NOMO-1 treated with DMSO at 0.1 percent for 48 hours (cell line): ENCODE measurements around the gene UBR2.

ENCODE experiments used
- DNase-seq: peaks from one replicate; lab custom pipeline; 2025; ENCODE audit not compliant: unreplicated experiment; lab: John Stamatoyannopoulos, UW

The UBR2 gene

DNA sequence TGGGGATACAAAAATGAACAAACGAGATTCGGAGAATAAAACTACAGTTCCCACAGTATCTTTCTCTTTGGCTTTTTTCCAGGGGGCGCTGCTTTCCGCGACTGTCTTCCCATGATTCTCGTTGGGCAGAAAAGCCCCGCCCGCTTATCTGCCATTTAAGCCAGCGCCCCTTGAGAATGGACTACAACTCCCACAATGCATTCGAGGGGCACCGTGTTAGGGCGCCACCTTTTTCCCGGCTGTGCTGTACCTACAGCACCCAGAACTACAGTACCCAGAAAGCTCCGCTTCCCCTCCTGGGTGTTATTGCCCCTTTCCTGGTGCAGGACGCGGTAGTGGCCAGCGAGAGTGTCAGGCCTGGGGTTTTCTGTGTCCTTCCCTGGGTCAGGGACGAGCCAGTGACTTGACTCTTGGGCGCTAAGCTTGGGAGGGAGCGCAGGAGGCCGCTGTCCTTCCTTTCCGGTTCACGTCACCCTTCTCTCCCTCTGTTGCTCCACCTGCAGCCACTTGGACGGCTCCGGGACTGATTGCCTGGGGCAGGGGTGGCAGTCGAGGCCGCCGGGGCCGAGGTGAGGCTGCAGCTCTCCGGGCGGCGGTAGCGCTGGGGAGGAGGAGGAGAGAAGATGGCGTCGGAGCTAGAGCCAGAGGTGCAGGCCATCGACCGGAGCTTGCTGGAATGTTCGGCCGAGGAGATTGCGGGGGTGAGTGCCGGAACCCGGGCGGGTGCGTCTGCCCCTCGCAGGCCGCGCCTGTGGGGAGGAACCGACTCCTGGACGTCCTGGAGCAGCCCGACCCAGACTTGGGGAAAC is at the start of gene UBR2:
TSS of gene UBR2 (plus strand) at position 333 of the 809 bp plus-strand sequence. CDS start at position 624, 291 bp downstream.
- peak; percentile 99 for DNase-seq

GRCh38 chr6:42514745-42515144 is 49.1 kb upstream of the UBR2 start:
- peak; percentile 80 for DNase-seq

DNA sequence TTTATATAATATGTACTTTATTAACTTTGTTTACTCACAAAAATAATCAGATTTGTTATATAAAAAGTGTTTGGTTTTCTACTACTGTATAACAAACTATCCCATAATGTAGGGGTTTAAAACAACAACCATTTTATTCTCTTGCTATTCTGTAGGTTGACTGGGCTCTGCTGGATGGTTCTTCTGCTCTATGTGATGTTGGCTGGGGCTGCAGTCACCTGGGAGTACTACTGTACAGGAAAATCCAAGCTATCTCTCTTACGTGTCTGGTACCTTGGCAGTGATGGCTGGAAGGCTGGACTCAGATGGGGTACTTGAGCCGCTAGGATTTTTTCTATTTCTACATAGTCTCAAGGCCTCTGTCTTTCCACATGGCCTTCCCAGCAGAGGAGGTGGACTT is 44.0 kb upstream of the UBR2 start:
- no peak for DNase-seq

DNA sequence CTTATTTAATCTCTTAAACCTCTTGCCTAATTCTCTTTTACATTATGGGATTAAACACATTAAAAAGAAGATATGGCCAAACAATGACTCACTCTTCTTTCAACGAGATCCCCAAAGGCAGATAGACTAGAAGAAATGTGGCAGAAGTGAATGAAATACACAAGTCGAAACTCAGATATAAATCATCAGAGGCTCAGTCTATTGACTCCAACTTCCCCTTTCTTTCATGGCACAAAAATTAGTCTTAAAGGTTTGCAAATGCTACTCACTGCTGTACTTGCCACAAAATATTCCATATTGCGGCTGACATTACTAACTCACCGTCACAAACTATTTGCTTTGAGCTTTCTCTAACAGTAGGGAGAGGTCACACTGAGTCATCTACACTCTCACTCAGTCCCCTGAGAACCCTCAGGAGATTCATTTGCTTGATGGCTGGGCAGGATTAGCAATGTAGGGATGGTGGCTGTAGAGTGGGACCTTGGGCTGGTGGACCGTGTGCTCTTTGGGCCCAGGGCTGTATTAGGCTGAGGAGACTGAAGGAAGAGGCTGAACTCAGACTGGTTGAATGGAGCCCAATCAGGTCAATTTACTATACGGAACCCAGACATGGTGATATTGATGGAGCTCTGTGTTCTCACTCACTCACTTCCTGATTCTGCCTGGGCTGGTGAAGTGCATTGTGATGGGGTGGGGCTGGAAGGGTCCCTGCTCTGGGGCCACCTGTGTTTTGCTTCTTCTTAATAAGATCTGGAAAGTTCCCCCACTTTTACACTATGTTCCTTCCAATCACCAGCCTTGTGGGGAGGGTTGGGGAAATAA is 42.8 kb upstream of the UBR2 start:
- peak; percentile 96 for DNase-seq

DNA sequence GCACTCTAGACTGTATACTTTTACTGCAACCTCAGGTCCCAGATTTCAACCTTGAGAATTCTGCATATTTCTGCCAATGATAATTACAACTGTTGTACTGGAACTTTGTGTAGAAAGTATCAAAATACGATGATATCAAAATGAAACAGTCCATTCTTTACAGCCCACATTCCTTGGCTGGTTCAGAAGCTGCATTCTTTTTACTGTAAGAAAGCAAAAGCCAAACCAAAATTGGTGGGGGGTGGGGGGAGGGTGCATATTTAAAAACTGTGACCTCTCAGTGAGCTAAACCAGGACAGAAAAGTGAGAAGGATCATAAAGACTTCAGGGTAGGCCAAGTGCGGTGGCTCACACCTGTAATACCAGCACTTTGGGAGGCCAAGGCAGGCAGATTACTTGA is 41.8 kb upstream of the UBR2 start:
- no peak for DNase-seq

- DNase-seq, result no peak
Observed at GRCh38 chr6:42522942-42523814, 40.7 kb upstream of the UBR2 start.

DNA sequence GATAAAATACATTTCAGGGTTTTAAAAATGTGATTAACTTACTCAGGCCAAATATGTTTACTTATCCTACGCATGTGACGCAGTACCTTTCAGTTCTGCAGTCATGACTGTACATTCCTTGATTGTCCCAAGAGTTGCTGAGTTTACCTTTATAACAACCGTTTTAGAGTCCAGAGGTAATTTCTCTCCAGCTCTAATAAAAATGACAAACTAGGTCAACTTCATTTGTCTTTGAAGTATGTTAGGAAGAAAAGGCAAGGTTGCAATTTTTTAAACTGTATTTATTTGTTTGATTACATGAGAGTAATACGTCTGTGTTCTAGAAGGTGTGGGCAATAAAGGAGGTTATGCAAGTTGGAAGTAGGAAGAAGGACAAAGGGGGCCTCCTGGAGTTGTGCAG is 38.6 kb upstream of the UBR2 start:
- no peak for DNase-seq

DNA sequence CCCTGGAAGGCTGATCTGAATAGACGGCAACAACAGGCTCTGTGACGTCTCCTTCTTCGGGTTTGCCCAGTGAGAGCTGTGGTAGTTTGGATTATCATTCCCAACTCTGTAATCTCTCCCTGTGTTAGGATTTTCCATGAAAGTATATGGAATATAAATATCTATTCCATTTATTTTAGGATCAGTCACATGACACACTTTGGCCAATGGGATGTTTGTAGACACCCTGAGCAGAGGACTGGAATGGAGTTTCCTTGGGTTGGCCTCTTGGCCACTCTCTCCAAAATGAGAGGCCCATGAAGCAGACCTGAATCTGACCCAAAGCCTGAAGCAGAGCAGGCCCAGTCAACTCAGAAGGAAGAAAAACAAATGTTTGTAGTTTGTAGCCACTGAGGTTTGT is 37.2 kb upstream of the UBR2 start:
- DNase-seq, result no peak

DNA sequence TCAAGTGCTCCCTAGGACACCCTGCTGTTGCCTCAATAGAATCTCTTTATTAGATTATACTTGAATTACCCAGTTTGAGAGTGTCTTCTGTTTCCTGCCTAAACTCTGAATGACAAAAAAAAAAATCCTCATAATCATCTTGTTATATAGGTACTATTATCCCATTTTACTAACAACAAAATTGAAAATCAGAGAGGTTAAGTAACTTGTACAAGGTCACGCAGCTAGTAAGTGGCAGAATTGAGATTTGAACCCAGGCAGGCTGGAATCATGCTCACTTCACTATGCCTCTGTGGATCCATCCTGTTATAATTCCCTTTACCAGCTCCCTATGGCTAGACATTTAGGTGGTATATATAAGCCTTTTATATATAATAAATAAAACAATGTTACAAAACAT is 36.6 kb upstream of the UBR2 start:
- DNase-seq, result no peak

- DNase-seq, result peak; percentile 24
Observed at GRCh38 chr6:42530296-42530695, 33.5 kb upstream of the UBR2 start.

GRCh38 chr6:42530751-42531150 is 33.1 kb upstream of the UBR2 start:
- DNase-seq, result no peak

- DNase-seq, result peak; percentile 72
Observed at GRCh38 chr6:42532038-42532669, 31.7 kb upstream of the UBR2 start.

GRCh38 chr6:42533794-42534193 is 30.0 kb upstream of the UBR2 start:
- peak; percentile 68 for DNase-seq

GRCh38 chr6:42537536-42537935 is 26.3 kb upstream of the UBR2 start:
- no peak for DNase-seq

DNA sequence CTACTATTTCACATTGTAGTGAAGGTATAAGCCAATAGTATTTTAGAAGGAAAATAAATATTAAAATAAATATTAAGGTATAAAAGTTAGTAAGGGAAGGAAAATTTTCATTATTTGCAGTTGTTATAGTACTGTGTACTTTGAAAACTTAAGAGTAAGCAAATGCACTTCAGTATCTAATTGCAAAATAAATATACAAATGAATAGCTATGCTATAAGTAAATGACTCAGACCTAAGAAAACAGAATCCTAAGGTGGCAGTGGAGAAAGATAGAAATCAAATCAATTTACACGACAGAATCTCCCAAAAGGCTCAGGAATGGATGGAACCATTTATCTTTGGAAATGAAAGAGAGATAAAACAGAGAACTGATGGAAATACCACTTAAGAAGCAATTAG is 24.7 kb upstream of the UBR2 start:
- DNase-seq, result no peak

DNA sequence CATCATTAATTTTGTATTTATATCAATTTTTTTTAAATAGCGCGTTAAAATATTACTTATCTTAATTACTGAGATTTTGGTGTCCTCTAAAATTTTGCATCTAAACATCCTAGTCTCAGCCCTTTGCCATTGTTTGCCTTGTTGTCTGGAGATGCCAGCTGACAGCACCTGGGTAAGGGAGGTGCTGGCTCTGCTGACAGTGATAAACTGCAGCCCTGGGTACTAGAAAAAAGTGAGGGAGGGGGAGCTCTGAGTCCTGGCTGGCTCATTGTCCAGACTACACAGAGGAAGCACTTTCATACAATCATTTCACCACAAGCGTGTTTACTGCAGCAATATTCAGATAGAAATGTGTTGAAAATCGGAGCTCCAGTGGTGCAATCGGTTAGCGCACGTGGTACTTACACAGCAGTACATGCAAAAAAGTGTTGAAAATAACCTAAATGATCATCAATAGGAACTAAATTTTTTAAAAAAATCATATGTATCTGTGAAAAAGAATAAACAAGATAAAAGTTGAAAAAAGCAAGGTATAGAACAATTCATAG is 18.5 kb upstream of the UBR2 start:
- DNase-seq, result peak; percentile 95

DNA sequence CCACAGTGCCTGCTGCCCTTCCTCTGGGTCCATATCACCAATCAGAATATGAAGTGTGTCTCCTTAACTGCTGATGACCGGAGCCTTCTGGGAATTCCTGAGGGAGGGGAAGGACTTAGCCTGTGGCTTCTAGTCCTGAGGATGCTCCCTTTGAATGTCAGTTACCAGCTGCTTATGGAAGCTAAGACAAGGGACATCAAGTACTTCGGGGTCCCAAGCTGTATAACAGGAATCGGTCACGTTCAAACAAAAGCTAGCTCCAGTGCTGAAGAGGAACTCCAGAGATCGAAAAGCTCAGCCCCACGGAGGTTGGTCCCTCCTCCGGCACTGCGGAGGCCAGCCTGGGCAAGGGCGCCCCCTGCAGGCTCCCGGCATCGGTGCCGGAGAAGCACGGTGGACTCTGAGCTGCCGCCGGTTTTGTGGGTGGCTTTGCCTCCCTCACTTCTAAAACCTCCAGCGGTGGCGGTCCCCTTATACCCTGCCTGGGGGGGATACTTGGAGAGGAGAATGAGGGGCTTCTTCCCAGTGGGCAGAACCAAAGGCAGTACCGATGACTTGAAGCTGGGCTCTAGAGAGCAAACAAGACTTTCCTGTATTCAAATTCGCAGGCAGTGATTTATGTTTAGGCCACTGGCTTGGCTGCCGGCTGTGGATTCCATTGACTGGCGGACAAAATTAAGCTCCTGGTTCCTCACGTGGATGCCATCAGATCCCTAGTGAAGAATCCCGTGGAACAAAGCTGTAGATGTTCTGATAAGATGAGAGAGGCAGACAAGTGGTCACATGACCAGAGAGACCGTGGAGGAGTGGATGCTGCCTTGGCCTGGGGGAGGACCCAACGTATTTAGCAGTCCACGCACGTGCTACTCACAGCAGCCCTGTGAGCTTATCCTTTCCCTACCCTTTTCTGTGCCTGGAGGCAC is 16.2 kb upstream of the UBR2 start:
- DNase-seq, result peak; percentile 83

DNA sequence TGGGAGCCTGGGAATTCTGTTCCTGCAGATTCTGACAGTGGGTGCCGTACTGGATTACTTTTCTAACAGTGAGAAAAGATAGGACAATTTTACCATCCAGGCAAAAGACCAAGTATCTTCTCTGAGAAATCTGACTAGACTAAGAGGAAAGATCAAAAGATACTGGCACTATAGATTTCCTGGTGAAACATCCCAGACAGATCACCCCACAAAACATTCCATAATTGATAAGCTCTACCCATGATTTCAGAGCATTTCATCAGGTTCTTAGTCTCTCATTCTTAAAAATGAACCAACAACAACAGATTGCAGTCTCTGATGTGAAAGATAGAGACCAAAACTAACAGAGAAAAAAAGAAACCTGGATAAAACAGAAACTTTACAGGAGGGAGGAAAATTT is 13.6 kb upstream of the UBR2 start:
- DNase-seq, result no peak

DNA sequence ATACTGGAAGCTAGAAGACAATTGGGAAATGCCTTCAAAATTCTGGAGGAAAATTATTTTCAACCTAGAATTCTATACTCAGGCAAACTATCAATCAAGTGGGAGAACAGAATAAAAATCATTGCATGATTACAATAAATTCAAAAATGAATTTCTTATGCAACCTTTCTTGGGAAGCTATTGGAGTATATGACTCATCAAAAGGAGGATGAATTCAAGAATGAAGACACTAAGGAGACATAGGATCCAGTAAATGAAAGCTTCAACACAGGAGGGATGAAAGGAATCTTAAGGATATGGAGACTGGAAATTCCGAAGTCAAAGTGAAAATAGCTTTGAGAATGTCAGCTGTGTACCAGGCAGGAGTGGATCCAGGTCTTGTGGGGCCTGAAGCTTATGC is 12.6 kb upstream of the UBR2 start:
- DNase-seq, result no peak
